Activated gamma-delta T cell (primary cell): Measurements from ENCODE around the gene NPFF.

Experiments
- DNase-seq: peaks from one replicate; lab custom pipeline; 2025; lab: John Stamatoyannopoulos, UW

NPFF gene

DNA sequence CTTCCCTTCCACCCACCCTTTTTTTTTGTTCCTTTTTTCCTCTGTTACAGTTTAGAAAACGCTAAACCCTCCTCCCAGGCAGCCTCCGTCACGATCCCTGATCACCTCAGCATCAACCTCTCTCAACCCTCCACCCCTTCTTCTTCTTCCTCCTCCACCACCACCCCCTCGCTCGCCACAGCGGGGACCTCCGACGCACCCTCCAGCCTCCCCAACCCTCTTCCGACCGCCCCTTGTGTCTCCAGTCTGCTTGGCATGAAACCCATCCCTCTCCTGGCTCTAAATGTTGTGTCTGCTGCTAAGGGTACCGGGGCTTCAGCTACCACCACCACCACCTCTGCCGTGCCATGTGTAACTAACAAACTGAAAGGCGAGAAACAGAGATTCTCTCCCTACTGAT, 32.5 kb downstream of the NPFF start:
- no peak for DNase-seq

DNA sequence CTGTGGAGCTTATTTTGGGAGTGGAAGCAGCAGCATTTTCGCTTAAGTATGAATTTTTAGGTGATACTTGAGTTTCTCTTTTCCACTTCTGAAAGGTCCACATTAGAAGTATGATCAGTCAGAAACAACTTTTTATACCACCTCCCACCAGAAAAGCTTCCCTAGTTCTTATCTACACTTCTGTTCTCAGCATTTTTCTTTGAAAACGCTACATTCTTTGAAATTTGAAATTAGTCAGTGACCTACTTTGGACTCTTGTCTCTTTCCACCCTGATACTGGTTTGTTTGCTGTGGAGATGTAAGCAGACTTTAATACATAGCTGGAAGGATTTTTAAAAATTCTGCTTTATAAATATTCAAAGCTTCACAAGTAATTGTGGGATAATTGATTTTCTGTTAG, 33.2 kb downstream of the NPFF start:
- DNase-seq: no peak

DNA sequence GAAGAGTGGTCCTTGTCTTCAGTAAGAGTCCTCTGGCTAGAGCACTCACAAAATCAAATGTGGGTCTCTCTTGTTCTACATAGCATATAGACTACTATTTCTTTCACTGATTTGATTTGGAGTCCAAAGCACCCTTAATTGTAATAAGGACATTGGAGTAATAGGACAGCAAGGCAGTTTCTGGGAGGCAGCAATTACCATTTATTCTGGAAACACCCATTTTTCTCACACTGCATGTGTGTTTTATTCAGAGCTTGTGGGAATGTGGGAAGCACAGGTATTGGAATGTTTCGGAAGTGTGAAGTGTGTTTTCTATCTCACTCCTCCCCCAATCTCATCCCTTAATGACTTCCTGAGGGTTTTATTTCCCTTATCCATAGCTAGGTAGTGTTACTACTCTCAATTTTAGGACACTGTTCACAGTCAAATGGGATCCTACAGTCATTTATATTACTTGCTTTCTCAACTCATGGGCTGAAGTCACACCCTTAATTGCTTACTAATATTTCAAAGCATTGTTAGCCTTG, 35.2 kb downstream of the NPFF start:
- DNase-seq: no peak

- DNase-seq: no peak
Measured at GRCh38 chr12:53468282-53468681, 39.0 kb downstream of the NPFF start.

DNA sequence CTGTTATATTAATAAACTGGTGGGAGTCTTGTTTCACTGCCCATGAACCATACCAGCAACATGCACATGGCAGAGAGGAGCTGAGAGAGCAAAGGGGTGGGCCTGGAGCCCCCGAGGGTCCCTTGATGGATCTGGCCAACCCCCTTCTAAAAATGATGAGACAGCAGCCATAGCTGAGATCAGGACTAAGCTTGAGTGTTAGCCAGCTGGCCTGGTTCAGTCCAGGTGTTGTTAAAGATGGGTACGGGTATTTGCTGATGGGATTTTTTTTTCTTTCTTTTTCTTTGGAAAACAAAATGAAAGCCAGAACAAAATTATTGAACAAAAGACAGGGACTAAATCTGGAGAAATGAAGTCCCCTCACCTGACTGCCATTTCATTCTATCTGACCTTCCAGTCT, 39.4 kb downstream of the NPFF start:
- DNase-seq: no peak

GRCh38 chr12:53467082-53467481, 40.2 kb downstream of the NPFF start:
- DNase-seq: no peak

DNA sequence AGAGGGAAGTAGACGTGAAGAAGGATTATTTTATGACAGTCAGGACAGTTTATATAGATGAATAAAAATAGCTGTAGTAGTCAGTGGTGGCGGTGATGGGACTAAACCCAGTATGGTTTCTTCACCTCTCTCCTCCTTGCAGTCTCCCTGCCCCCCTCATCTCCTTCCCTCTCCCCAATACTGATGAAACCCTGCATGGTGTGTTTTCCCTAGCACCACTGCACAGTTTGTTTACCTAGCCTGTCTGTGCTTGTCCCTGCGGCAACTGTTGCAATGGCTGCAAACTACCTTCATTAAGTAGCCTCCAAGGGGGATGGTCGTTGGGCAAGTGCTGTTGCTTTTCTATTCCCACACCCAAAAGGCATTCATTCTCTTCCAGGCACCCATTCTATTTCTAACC, 40.6 kb downstream of the NPFF start:
- no peak for DNase-seq

DNA sequence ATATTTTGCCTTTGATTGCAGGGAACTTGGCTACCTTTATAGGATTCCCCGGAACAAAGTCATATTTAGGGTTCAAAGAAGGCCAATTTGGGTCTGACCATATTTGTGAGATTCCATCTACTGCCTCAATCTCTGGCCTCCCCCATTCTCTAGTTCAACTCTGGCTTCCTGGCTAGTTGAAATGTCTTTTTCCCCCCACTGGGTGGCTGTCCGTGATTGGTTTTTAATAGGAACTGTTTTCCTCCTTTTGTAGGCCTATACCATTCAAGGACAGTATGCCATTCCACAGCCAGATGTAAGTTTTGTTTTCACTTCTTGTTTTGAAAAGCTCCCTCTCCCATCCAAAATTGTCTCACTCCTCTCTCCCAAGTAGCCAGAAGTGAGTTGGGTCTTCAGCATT, 41.6 kb downstream of the NPFF start:
- no peak for DNase-seq

GRCh38 chr12:53464685-53465418, 42.4 kb downstream of the NPFF start:
- no peak for DNase-seq

DNA sequence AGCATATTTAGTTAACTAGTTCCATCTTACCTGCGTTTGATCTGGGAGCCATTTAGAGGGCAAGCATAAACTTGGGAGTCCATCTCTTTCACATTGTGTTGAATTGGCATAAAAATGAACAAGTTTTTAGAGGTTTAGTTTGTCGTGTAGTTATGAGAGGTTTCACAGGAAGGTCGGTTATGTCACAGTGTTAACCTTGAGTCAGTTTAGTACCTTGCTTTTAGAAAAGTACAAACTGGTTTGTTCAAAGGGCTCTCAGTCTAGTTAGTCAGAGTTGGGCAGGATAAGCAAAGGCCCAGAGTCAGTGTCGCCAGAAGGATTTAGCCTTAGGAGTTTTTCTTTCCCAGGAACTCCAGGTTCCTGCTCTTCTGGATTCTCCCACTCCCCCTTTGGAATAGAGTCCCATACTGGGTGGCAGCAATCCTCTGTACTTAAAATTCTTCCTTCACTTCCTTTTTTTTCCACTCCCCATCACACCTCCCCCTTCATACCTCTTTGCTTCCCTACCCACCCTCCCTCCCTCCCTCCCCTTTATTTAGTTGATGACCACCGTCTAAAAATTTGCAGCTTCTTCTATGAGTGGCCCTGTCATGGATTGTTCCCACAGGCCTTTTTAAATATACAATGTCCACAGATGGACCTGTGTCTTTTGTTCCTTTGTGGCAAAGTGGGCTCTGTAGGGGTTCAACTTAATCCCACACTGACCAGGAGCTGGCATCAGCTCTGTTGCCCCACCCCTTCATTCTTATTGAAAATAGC, 43.3 kb downstream of the NPFF start:
- DNase-seq: no peak

DNA sequence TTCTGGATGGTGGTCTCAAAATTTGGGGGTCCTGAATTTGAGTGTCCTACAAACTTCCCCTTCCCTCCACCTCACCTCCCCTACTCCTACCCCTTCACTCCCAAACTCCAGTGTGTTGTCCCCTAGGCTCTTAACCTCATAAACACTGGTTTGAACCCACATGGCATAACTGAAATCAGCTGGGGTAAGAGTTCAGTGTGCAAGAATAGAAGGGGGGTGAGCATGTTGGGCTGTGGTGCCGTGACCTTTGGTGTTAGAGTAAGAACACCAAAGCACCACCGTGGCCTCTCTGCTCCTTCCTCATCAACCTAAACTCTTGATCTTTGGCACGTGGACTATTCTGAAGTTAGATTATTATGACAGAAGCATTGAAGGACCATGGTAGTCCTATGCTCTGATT, 44.3 kb downstream of the NPFF start:
- DNase-seq: no peak

- no peak for DNase-seq
Measured at GRCh38 chr12:53461591-53461990, 45.7 kb downstream of the NPFF start.

GRCh38 chr12:53461059-53461458, 46.2 kb downstream of the NPFF start:
- DNase-seq: no peak

DNA sequence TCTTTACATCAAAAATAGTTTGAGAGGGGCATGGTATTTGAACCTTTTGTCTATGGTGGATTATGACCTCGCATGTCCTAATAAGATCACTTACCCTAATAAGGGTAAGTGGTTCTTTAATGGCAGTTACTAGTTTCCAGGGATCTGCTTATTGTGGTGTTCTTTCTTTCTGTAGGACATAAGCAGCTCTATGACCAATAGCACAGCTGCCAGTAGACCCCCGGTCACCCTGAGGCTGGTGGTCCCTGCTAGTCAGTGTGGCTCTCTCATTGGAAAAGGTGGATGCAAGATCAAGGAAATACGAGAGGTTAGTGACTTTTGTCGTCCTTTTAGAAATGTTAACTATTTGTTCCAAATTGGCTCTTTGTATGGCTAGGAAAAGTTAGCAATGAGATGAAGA, 48.2 kb downstream of the NPFF start:
- DNase-seq: no peak
